CD4-positive, alpha-beta T cell treated with Interferon alpha-2 for 1 hour (primary cell): ENCODE data around the gene BPTF.
"Not testable (repeated sequence)": the region's sequence is repeated elsewhere in the genome, so short reads cannot be mapped to it uniquely, and the experiment has no call there.

Experiments used
- DNase-seq, 2 donors: peaks; one replicate each; pipeline ENCODE4 v3.0.0-alpha.2; 2020 to 2022

Gene BPTF

GRCh38 chr17:68019336-68019674, 194.0 kb downstream of the BPTF start:
- DNase-seq = no peak

GRCh38 chr17:68019675-68020408, 194.5 kb downstream of the BPTF start:
- DNase-seq = peak; percentile 96 to 98

GRCh38 chr17:68020409-68020756, 195.1 kb downstream of the BPTF start:
- no peak for DNase-seq

GRCh38 chr17:68020791-68021190, 195.5 kb downstream of the BPTF start:
- DNase-seq = not testable (repeated sequence)

- DNase-seq = no peak
These were observed 196.7 kb downstream of the BPTF start for GRCh38 chr17:68021963-68022362.

GRCh38 chr17:68022547-68022946, 197.2 kb downstream of the BPTF start:
- not testable (repeated sequence) for DNase-seq

GRCh38 chr17:68029512-68030215, 204.4 kb downstream of the BPTF start:
- DNase-seq = no peak
